HG03439 (cell line): Measurements from ENCODE around the gene FAM118B.
A peak's percentile ranks its signal among the peaks of the same experiment; 100 is the strongest.
"Not testable (repeated sequence)": the region's sequence is repeated elsewhere in the genome, so short reads cannot be mapped to it uniquely, and the experiment has no call there.

Source experiments
- ATAC-seq: cut with Tn5 transposase; IDR thresholded peaks from one replicate; pipeline ENCODE4 v1.9.1; 2021; ENCODE audit warnings: mild to moderate bottlenecking, moderate library complexity; ENCODE audit not compliant: unreplicated experiment

Gene FAM118B

GRCh38 chr11:126308771-126309170 lies 97.2 kb downstream of the FAM118B start:
- not testable (repeated sequence) for ATAC-seq

- no peak for ATAC-seq
Measured at GRCh38 chr11:126310200-126310991, 98.8 kb downstream of the FAM118B start.

GRCh38 chr11:126310992-126311310 lies 99.4 kb downstream of the FAM118B start:
- no peak for ATAC-seq

GRCh38 chr11:126311401-126312291 lies 100.1 kb downstream of the FAM118B start:
- peak; percentile 66 for ATAC-seq
